Stimulated activated naive CD8-positive, alpha-beta T cell treated with anti-CD3 and anti-CD28 coated beads, Interleukin-15, Interleukin-2, amounts not matched to agents 100 U/mL and 50 U/mL, for 24 hours (primary cell): ENCODE results near the gene TLK2.
"Not testable (repeated sequence)": the region's sequence is repeated elsewhere in the genome, so short reads cannot be mapped to it uniquely, and the experiment has no call there.

ENCODE experiments used
- ATAC-seq: fragments of 150-1000 bp; cut with Tn5 transposase; one replicate; pipeline ENCODE4 v1.10.0; 2021
- DNase-seq: peaks from one replicate; pipeline ENCODE4 v3.0.0; 2021

Gene TLK2

DNA sequence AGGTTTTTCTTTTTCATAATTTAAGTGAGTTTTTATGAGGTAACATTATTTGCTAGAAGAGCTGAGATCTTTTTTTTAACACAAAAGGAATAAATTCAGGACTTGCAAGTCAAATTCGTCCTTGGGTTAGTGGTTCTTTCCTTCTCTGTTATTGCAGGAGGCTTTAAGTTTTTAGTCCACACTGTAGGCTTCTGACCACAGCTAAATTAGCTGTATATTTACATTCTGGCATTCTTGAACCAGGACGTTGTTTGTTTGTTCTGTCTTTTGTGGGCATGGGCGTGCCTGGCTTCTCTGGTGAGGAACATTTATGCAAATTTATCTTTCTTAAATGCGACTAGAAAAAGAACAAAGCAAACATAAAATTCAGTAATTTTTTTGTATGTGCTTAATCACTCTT lies 80.3 kb downstream of the TLK2 start:
- not testable (repeated sequence) for DNase-seq, ATAC-seq

DNA sequence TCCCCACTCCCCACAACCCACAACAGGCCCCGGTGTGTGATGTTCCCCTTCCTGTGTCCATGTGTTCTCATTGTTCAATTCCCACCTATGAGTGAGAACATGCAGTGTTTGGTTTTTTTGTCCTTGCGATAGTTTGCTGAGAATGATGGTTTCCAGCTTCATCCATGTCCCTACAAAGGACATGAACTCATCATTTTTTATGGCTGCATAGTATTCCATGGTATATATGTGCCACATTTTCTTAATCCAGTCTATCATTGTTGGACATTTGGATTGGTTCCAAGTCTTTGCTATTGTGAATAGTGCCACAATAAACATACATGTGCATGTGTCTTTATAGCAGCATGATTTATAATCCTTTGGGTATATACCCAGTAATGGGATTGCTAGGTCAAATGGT lies 82.3 kb downstream of the TLK2 start:
- not testable (repeated sequence) for DNase-seq, ATAC-seq

DNA sequence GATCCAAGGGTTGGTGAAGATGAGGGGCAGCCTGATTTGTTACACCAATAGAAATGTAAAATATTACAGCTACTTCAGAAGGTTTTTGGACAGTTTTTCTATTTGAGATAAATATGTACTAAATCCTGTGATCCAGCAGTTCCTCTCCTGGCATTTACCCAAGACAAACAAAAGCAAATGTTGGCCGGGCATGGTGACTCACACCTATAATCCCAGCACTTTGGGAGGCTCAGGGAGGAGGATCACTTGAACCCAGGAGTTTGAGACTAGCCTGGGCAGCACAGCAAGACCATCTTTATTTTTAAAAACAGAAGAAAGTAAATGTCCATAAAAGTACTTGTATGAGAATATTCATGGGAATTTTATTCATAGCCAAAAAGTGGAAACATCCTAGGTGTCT lies 84.0 kb downstream of the TLK2 start:
- no peak for DNase-seq

DNA sequence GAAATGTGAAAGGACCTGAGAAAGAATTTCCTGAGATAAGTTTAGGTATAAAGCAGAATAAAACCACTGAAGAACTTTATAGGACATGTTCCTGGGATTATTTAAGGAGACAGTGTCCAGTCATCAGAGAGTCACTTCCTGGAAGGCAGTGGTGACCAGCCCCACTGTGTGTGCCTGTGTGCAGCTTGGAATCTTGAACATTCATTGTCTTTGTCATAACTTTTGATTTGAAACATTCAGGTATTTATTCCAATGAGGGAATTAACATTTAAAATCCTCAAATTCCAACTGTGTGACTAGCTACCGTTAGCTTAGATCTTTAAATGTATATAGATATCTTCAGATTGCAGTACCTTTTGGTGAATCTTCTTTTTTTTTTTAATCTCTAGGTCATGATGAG lies 87.2 kb downstream of the TLK2 start:
- DNase-seq (no peak), ATAC-seq (no peak)

More for the DNA sequence above, 84.0 kb downstream of the TLK2 start:
- no peak for ATAC-seq

DNA sequence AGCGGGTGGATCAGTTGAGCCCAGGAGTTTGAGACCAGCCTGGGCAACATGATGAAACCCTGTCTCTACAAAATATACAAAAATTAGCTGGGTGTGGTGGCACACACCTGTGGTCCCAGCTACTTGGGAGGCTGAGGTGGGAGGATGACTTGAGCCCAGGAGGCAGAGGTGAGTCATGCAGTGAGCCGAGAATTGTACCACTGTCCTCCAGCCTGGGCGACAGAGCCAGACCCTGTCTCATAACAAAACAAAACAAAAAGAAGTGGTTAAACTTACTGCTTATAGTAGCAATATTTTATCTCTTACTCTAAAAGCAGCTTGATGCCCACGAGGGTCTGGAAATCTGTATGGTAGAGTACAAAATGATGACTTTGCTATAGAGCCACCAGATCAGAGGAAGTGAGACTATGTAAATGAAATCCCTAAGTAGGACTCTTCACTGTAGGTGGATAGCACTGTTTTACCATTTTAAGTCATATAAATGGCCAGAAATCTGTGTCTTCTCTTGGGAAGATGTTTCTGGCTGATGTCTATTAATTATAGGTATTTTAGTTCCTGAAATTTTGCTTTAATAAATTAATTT lies 88.5 kb downstream of the TLK2 start:
- DNase-seq (no peak), ATAC-seq (peak; percentile 32)

DNA sequence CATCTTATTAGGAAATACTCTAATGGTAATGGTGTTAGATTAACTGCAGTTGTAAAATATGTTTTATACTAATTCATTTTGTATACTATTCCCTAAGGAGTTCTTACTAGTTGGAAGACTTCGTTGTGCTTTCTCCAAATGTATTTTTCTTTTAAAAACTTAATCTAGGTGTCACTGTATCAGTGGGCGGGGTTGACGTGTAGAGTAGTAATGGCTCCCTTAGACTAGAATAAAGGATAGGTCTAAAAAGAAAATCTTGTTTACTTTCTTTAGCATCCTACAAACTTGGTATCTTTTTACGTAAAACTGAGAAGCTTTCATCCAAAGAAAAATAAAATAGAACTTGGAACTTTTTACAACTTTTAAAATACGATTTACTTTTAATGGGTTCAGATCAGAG lies 93.9 kb downstream of the TLK2 start:
- ATAC-seq: no peak
- DNase-seq: no peak

DNA sequence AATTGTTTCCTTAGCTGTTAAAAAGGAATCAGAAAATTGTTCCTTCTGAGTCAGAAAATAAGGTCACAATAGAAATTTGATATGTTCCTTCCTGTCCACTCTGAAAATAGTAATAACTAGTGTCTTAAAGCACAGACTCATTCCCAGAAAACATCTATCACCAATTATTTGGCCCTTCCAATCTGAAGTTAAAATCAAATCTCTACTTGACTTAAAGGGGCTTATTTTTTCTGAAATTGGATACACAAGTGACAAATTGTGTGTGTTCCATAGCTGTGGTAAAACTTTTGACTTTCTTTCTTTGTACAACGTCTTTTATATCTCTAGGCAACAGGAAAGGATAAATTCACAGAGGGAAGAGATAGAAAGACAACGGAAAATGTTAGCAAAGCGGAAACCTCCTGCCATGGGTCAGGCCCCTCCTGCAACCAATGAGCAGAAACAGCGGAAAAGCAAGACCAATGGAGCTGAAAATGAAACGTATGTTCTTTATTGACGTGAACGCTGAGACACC lies 94.3 kb downstream of the TLK2 start:
- ATAC-seq (no peak), DNase-seq (no peak)

DNA sequence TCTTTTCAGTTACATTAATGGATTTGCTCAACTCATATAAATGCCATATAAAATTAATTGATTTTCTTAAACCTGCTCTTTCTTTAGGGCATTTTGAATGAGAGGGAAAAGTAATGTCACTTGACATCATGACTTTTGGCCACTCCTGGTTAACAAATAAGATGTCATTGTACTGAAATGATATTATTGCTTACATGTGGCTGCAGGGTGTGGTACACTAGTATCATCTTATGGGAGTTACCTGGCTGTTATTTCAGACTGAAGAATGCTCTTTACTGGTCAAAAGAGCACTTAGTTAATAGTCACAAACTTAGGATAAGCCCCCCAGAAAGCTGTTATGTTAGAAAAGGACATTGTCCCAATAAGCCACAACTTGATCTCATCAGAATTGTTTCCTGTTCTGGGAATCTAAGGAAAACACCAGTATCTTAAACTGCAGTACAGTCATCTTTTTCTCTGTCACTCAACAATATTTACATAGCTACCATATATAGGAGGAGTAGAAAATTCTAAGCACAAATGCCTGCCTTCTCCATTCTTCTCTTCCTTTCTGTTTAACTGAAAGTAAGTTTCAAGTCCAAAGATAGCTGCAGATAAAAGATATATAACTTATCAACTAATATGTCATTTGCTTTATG lies 95.0 kb downstream of the TLK2 start:
- ATAC-seq: no peak
- no peak for DNase-seq

DNA sequence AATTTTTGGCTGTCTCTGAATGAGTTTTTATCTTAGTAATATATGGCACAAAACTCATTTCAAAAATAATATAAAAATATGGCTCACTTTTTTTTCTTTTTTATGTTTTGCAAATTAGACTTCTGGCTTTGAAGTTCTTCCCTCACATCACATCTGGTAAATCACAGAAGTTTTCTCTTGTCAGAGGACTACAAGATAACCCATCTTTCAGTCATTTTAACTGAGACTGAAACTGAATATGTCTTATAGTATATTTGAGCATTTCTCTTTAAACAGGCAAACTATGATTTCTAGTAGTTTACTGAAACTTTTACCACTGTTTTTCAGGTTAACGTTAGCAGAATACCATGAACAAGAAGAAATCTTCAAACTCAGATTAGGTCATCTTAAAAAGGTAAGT lies 97.8 kb downstream of the TLK2 start:
- ATAC-seq (no peak), DNase-seq (no peak)

DNA sequence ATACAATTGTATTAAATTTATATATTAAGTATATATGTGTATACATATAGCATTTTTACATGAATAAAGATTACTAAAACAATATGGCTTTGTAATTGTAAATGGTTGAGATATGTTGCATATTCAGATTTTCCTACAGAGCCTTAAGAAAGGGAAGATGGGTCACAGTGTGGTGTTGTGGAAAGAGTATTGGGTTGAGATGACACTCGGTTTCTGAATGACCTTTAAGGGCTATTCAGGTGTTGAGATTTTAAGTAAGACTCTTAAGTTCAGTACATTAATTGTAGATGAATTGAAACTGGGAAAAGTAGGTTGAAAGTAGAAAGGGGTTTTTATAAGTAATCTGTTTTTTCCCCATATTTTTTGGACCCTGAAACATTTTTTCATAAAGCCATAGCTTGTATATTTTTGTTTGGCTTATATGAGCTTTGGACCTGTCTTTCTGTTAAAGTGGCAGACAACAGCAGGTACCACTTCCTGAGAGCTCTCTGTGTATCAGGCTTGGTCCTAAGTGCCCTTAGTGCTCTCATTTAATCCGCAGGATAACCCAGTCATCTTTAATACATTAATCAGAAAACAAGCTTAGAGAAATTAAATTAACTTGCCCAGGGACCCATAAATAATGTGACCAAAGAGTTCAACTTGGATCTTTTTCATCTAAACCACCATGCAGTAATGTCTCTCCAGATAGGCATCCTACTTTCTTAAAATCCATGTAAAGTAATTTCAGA lies 100.3 kb downstream of the TLK2 start:
- peak; percentile 85 for ATAC-seq

DNA sequence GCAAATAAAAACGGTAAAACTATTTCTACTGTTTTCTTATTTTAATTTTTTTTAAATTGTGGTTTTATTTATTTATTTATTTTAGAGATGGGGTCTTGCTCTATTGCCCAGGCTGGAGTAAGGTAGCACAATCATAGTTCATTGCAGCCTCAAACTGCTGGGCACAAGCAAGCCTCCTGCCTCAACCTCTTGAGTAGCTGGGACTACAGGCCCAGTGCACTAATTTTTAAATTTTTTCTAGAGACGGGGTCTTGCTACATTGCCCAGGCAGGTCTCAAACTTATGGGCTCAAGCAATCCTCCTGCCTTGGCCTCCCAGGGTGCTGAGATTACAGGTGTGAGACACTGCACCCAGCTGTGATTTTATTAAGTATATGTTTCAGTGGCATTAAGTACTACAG lies 102.3 kb downstream of the TLK2 start:
- ATAC-seq: no peak
- DNase-seq: no peak

More for the DNA sequence above, 100.3 kb downstream of the TLK2 start:
- DNase-seq: no peak

DNA sequence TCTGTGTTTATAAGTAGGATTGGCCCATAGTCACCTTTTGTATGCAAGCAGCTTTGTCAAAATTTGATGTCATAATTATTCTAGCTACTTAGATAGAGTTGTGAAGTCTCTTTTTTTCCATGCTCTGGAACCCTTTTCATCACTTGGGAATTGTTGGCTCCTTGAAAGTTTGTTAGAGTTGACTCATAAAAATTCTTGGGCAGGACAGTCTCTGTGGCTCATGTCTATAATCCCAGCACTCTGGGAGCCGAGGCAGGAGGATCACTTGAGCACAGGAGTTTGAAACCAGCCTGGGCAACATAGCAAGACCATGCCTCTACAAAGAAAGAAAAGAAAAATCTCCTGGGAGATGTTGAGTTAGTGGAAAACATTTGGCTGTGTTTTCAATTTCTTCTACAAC lies 103.1 kb downstream of the TLK2 start:
- ATAC-seq: no peak
- no peak for DNase-seq

DNA sequence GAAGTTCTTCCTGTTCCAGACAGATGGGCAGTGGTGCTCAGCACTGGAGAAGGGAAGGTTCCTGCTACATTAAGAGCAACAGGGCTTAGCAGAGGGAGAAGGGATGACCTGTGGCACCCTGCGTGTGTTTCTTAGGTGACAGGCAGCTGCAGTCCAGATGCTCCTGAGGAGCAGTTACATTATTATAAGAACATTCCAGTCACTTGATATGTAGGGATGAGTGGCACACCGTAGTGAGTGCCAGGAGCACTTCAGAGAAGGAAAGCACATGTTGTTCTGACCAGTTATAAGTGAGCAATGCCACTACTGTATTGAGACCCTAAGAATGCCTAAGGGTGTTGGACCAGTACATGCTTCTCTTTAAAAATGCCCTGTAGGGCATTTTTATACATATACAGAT lies 108.9 kb downstream of the TLK2 start:
- ATAC-seq: no peak
- no peak for DNase-seq

DNA sequence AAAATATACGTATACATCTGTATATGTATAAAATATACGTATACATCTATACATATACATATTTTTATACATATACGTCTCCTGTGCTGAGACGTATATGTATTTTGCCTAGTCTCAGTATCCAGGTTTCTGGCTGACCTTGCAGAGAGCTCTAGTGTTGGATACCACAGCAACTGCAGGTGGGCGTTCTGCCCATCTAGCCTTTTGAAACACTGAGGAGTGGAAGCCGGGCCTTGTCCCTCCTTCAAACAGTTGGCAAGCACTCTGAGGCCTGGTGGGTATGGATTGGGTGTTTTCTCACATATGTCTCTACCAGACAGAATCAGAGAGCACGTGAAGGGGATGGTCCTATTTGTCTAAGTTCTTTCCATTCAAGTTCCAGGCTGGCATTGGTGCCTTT lies 109.5 kb downstream of the TLK2 start:
- DNase-seq: no peak

DNA sequence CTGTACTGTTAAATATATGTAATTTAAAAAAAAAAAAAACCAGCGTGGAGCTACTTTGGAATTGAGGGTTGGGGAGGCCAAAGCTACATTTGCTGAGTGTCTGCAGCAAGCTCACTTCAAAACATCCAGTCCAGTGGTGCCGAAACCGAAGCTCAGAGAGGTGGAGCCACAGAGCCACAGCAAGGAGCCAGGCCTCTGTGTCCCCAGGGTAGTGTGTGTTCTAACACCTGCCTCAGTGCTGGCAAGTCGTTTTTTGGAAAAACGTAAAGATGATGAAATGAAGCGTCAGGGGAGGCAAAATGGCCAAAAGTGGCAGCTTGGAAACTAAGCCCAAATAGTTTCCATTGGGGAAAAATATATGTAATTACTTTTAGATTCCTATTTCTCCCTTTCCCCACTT lies 112.7 kb downstream of the TLK2 start:
- no peak for ATAC-seq
- DNase-seq: no peak

More for the DNA sequence above, 109.5 kb downstream of the TLK2 start:
- no peak for ATAC-seq

DNA sequence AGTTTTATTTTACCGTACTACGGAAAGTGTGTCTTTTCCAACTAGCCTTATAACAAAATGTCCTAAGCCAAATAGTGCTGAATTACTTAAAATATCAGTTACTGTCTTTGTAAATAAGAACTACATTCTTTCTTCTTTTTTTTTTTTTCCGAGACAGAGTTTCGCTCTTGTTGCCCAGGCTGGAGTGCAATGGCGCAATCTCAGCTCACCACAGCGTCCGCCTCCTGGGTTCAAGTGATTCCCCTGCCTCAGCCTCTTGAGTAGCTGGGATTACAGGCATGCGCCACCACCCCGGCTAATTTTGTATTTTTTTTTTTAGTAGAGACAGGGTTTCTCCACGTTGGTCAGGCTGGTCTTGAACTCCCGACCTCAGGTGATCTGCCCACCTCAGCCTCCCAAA lies 113.2 kb downstream of the TLK2 start:
- ATAC-seq, DNase-seq: not testable (repeated sequence)

DNA sequence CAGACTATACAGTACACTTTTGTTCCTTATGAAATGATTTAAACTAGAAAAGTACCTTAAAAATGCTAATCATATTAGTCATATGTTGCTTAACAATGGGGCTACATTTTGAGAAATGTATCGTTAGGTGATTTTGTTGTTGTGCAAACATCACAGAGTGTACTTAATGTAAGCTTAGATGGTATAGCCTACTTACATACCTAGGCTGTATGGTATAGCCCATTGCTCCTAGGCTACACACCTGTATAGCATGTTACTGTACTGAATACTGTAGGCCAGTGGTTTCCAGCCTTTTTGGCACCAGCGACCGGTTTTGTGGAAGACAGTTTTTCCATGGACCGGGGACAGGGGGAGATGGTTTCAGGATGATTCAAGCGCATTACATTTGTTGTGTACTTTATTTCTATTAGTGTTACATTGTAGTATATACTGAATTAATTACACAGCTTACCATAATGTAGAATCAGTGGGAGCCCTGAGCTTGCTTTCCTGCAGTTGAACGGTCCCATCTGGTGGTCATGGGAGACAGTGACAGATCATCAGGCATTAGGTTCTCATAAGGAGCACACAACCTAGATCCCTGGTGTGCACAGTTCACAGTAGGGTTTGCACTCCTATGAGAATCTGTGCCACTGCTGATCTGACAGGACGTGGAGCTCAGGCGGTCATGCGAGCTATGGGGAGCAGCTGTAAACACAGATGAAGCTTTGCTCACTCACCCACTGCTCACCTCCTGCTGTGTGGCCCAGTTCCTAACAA lies 113.9 kb downstream of the TLK2 start:
- ATAC-seq (no peak), DNase-seq (no peak)

DNA sequence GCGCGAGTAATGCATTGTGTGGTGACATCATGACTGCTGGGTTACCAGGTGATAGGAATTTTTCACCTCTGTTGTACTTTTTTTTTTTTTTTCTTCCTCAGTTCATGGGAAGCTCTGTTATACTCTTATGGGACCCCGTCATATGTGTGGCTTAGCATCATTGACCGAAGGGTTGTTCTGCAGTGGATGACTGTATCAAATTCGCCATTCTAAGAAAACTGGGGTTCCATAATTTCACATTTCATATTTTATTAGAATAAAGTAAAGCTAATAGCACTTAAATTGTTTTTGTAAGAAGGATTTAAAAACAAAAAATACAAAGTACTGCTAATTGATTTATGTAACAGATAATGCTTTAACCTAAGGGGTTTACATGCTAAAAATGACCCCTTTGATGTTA lies 116.9 kb downstream of the TLK2 start:
- ATAC-seq (no peak), DNase-seq (no peak)

DNA sequence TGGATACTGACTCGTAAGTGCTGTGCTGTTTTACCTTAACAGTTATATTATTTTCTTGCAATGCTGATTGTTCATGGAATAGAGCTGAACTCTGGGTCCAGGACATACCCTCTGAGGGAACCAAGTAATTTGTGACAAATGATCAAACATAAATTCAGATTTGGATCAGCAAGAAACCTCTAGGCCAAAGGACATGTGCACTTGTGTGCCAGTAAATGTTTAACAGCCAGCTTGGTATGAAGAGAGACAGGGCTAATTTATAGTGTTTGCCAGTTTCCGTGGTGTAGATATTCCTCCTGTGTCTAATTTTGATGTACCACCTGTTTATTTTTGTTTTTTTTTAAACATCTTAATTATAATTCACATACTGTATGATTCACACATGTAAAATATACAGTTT lies 118.0 kb downstream of the TLK2 start:
- ATAC-seq (no peak), DNase-seq (no peak)

DNA sequence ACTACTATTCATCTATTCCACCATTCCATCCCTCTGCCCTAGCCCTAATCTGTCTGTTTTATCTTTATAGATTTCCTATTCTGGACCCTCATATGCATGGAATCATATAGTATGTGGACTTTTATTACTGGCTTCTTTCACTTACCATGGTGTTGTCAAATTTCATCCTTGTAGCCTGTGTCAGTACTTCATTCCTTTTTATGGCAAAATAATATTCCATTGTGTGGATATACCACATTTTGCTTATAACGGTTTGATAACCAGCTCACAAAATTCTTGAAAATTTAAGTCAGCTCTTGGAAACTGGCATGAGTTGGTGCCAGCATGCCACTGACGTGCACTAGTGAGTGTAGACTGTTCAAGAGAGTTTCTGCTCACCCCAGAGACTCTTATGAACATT lies 118.5 kb downstream of the TLK2 start:
- ATAC-seq (no peak), DNase-seq (no peak)

DNA sequence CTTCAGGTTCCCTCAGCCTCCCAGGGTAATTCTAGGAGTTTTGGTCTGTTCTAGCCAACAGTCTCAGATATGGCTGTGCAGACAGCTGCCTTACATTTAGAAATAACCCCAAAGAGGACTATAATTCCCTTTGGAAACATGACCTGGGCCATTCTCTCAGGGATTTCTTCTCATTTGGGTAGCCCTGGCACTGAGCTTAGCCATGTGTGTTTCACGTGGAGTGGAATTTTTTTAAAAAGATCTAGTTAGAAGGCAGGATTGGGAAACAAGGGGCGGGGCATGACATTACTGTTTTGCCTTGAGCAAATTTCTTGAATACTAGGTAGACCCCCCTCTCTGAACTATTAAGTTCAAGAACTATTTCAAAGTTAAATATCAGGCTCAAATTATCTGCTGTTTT lies 119.3 kb downstream of the TLK2 start:
- ATAC-seq (no peak), DNase-seq (no peak)

DNA sequence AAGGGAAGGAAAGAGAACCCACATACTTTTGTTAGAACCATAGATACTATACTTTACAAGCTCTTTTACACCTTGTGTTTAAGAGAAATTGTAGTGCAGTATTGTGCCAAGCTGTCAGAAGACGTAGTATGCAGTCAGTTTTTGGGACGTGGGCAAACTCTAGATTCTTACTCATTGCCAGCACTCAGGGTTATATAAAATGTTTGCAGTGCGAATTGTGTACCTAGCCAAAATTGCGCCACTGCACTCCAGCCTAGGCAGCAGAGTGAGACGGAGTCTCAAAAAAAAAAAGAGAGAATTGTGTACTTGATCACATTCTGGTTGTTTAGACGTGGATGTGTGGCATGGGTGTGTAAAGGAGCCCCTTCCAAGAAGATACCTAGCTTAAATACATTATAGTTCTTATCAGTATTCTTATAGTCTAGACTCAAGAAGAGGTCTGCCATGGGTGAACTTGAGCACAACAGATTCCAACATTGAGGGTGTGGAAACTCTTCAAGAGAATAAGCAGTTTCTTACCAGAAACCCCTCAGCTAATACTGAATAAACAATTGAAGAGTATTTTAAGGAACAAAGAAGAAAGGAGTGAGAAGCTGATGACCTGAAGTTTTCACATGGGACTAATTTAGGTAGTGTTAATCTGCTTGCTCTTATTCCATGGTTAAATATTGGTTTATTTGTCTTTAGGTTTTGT lies 121.5 kb downstream of the TLK2 start:
- DNase-seq (no peak), ATAC-seq (no peak)
